HepG2 (cell line): ENCODE results near the gene RIPOR3. TPM values are rescaled to one million over a fixed set of nuclear protein-coding genes. Genes with fewer than 3 reads are reported as not detected.
A peak's percentile ranks its signal among the peaks of the same experiment; 100 is the strongest.

Experiments
- ATAC-seq: fragments of 200-7000 bp; cut with Tn5 transposase; 3 replicates; pipeline ENCODE4 v1.9.1; 2020; ENCODE audit warnings: mild to moderate bottlenecking, moderate library complexity
- BruUV-seq: library from RNA; stranded (reverse); fragments of 400-500 nt; replicated peaks from 2 replicates; lab custom pipeline; 2021; lab: Mats Ljungman, UMichigan
- CTCF ChIA-PET: fragments of 300-600 bp; formaldehyde crosslinking; extraction: SDS; loops from one replicate; lab custom pipeline; 2021; ENCODE audit warnings: low total read pairs, inconsistent platforms, low intra/inter-chr PET ratio; lab: Yijun Ruan, JAX
- POLR2A ChIA-PET: fragments of 350-600 bp; sonication (Branson Sonifier 250); formaldehyde crosslinking; loops from one replicate; lab custom pipeline; 2020; ENCODE audit warnings: antibody characterized with exemption, inconsistent platforms; lab: Yijun Ruan, JAX
- DNase-seq: peaks from one replicate; pipeline ENCODE4 v3.0.0-alpha.2; 2015; ENCODE audit warnings: low spot score
- FAIRE-seq: peaks from 3 replicates; lab custom pipeline; 2011; peaks lifted over from hg19 to GRCh38; lab: Jason Lieb, UNC
- H2AFZ ChIP-seq: one replicate; pipeline ENCODE4 v1.6.1; 2011; ENCODE audit warnings: low read length, inconsistent platforms
- H3K27ac ChIP-seq: fragments of 300-600 bp; 3 replicates; pipeline ENCODE4 v1.8.0; 2011; ENCODE audit warnings: mixed run types, mild to moderate bottlenecking, mixed read lengths, low read length, inconsistent platforms; ENCODE audit not compliant: insufficient read depth; ENCODE audit errors: extremely low read length
- H3K27me3 ChIP-seq, 2 experiments: fragments of 200-600 bp in 1 of 2; 2 replicates in 1 of 2; 3 replicates in 1 of 2; pipeline versions ENCODE4 v1.6.0 to v1.8.0; 2011; ENCODE audit warnings: low read length in 2 of 2, mild to moderate bottlenecking in 2 of 2, moderate library complexity in 2 of 2, inconsistent platforms in 1 of 2; ENCODE audit not compliant: insufficient read depth in 2 of 2, control insufficient read depth in 1 of 2
- H3K36me3 ChIP-seq, 2 experiments: fragments of 200-600 bp in 1 of 2; replicated peaks in 1 of 2; 2 replicates in 1 of 2; 3 replicates in 1 of 2; pipeline versions ENCODE4 v1.5.1 to v1.8.0; 2011; ENCODE audit warnings: low read length in 2 of 2, inconsistent platforms in 1 of 2; ENCODE audit not compliant: insufficient read depth in 2 of 2, control insufficient read depth in 1 of 2
- H3K4me1 ChIP-seq: 2 replicates; pipeline ENCODE4 v1.5.1; 2012; ENCODE audit warnings: low read length, inconsistent platforms; ENCODE audit not compliant: insufficient read depth
- H3K4me2 ChIP-seq: 2 replicates; pipeline ENCODE4 v1.6.0; 2011; ENCODE audit warnings: low read depth, low read length, inconsistent platforms
- H3K4me3 ChIP-seq, 3 experiments: fragments of 200-600 bp in 1 of 3; sonication (generic), shearing (Covaris generic) in 1 of 3; replicated peaks in 1 of 3; 2 replicates each; pipeline ENCODE4 v1.5.1; 2011 to 2016; ENCODE audit warnings: low read length in 3 of 3, inconsistent platforms in 2 of 3, low read depth in 2 of 3, mild to moderate bottlenecking in 2 of 3, control low read depth in 1 of 3, mixed read lengths in 1 of 3; ENCODE audit not compliant: insufficient read depth in 1 of 3
- H3K79me2 ChIP-seq: one replicate; pipeline ENCODE4 v1.6.1; 2011; ENCODE audit warnings: low read length, inconsistent platforms; ENCODE audit not compliant: insufficient read depth
- H3K9ac ChIP-seq: 2 replicates; pipeline ENCODE4 v1.6.0; 2011; ENCODE audit warnings: mild to moderate bottlenecking, low read depth, low read length, inconsistent platforms; ENCODE audit not compliant: insufficient read depth
- H3K9me3 ChIP-seq: 2 replicates; pipeline ENCODE4 v1.5.1; 2012; ENCODE audit warnings: mild to moderate bottlenecking, low read length
- H4K20me1 ChIP-seq: 2 replicates; pipeline ENCODE4 v1.6.0; 2011; ENCODE audit warnings: inconsistent platforms, mild to moderate bottlenecking, low read length, moderate library complexity; ENCODE audit not compliant: insufficient read depth
- FOXO1 ChIP-seq: sonication (generic); formaldehyde crosslinking; IDR thresholded peaks from 2 replicates; pipeline ENCODE4 v1.4.0; 2020; ENCODE audit warnings: missing genetic modification reagents
- HMGXB4 ChIP-seq, 2 experiments: sonication (generic) in 1 of 2; formaldehyde crosslinking in 1 of 2; IDR thresholded peaks; 2 replicates each; pipeline versions ENCODE4 v1.4.0 to v1.6.1; 2018 to 2020; ENCODE audit warnings: missing genetic modification reagents in 2 of 2, borderline replicate concordance in 1 of 2, low read depth in 1 of 2, mild to moderate bottlenecking in 1 of 2, missing biosample characterization in 1 of 2
- MED1 ChIP-seq: sonication (generic); formaldehyde crosslinking; IDR thresholded peaks from 2 replicates; pipeline ENCODE4 v1.4.0; 2020; ENCODE audit warnings: missing genetic modification reagents
- NCOA1 ChIP-seq: sonication (generic); formaldehyde crosslinking; IDR thresholded peaks from 2 replicates; pipeline ENCODE4 v1.9.0; 2021; ENCODE audit warnings: missing genetic modification reagents
- RXRA ChIP-seq: sonication (generic); formaldehyde crosslinking; IDR thresholded peaks from 2 replicates; pipeline ENCODE4 v1.5.1; 2020; ENCODE audit warnings: missing genetic modification reagents
- STAG1 ChIP-seq: sonication (generic); formaldehyde crosslinking; IDR thresholded peaks from 2 replicates; pipeline ENCODE4 v1.4.0; 2020; ENCODE audit warnings: missing genetic modification reagents
- TAF1 ChIP-seq: sonication (generic); formaldehyde crosslinking; IDR thresholded peaks from 2 replicates; pipeline ENCODE4 v1.4.0; 2020; ENCODE audit warnings: missing genetic modification reagents
- ZBTB1 ChIP-seq: sonication (generic); formaldehyde crosslinking; IDR thresholded peaks from 2 replicates; pipeline ENCODE4 v1.4.0; 2020; ENCODE audit warnings: missing genetic modification reagents, borderline replicate concordance
- ZBTB20 ChIP-seq: sonication (generic); formaldehyde crosslinking; IDR thresholded peaks from 2 replicates; pipeline ENCODE4 v1.8.1; 2023; ENCODE audit warnings: missing genetic modification reagents, low read depth, mild to moderate bottlenecking, borderline replicate concordance
- ZBTB37 ChIP-seq: sonication (generic); formaldehyde crosslinking; IDR thresholded peaks from 2 replicates; pipeline ENCODE4 v1.4.0; 2020; ENCODE audit warnings: mild to moderate bottlenecking, missing genetic modification reagents
- ZFP90 ChIP-seq: sonication (generic); formaldehyde crosslinking; IDR thresholded peaks from 2 replicates; pipeline ENCODE4 v1.8.0; 2022; ENCODE audit warnings: missing genetic modification reagents, mild to moderate bottlenecking, inconsistent platforms, borderline replicate concordance
- ZNF180 ChIP-seq: sonication (generic); formaldehyde crosslinking; IDR thresholded peaks from 2 replicates; pipeline ENCODE4 v1.4.0; 2020; ENCODE audit warnings: low read depth, missing genetic modification reagents, borderline replicate concordance
- ZNF235 ChIP-seq: sonication (generic); formaldehyde crosslinking; IDR thresholded peaks from 2 replicates; pipeline ENCODE4 v1.8.1; 2023; ENCODE audit warnings: mild to moderate bottlenecking, missing genetic modification reagents, borderline replicate concordance
- ZNF510 ChIP-seq: sonication (generic); formaldehyde crosslinking; IDR thresholded peaks from 2 replicates; pipeline ENCODE4 v1.4.0; 2020; ENCODE audit warnings: low read depth, mild to moderate bottlenecking, missing genetic modification reagents
- ZNF530 ChIP-seq: sonication (generic); formaldehyde crosslinking; IDR thresholded peaks from 2 replicates; pipeline ENCODE4 v1.5.0; 2020; ENCODE audit warnings: low read depth, mild to moderate bottlenecking, missing genetic modification reagents
- ZNF543 ChIP-seq: sonication (generic); formaldehyde crosslinking; IDR thresholded peaks from 2 replicates; pipeline ENCODE4 v1.4.0; 2020; ENCODE audit warnings: mild to moderate bottlenecking, missing genetic modification reagents
- ZNF564 ChIP-seq: sonication (generic); formaldehyde crosslinking; IDR thresholded peaks from 2 replicates; pipeline ENCODE4 v1.8.1; 2023; ENCODE audit warnings: mild to moderate bottlenecking, missing genetic modification reagents
- WGBS: methylation state at CpG from one replicate; pipeline ENCODE4 v1.1.6; 2017; ENCODE audit warnings: low lambda C conversion rate; 5-methylcytosine and 5-hydroxymethylcytosine counted together
- in situ Hi-C: cut with HindIII; loops from 2 replicates; pipeline ENCODE4 v1.10.0; 2017; ENCODE audit warnings: low pct_unique_long_range_greater_than_20kb; ENCODE audit not compliant: extremely low pct_ligation_motif_present
- intact Hi-C: fragments of 100-400 bp; cut with micrococcal nuclease; formaldehyde crosslinking; loops from one replicate; pipeline ENCODE4 v1.10.0; 2022; ENCODE audit not compliant: unreplicated experiment
- polyA plus RNA-seq, 8 experiments: library from polyadenylated mRNA; depleted of rRNA in 3 of 8; stranded (reverse) in 7 of 8; unstranded in 1 of 8; fragments of >200 nt; fragmentation: Illumina TruSeq in 4 of 8; extraction: Trizol in 4 of 8; gene quantifications; 2 replicates each; pipeline versions ENCODE4 v1.2.1 to v1.2.3, GENCODE V29; 2011 to 2016; ENCODE audit warnings: low read depth in 4 of 8, missing spikeins in 1 of 8, mixed read lengths in 1 of 8; ENCODE audit not compliant: insufficient read depth in 1 of 8
- total RNA-seq, 5 experiments: library from RNA; depleted of rRNA; stranded (reverse); fragments of >200 nt; fragmentation: Illumina TruSeq; extraction: Trizol; gene quantifications; 2 replicates each; pipeline ENCODE4 v1.2.3, GENCODE V29; 2016; ENCODE audit warnings: low read depth in 1 of 5

RIPOR3 gene
- total and polyA plus RNA-seq, 2 of the 13 experiments (the other 11 are each of a cell fraction or from before 2014, with no cell fraction given), result 0.18 TPM; not detected in 1

- TF ChIP-seq HMGXB4 (CRISPR knock-in tag; IDR thresholded peaks at IDR 0.05; ENCODE audit: borderline replicate concordance in 1 of 2, low read depth in 1 of 2) (0 out of 4 replicates have a peak, but pooled peaks of 1 of the 2 experiments have one; percentile 7), ZBTB37 (CRISPR knock-in tag) (no peak), ZNF543 (CRISPR knock-in tag) (0 out of 2 replicates have a peak, but pooled peaks have one; percentile 29), ZNF530 (CRISPR knock-in tag) (no peak), ZNF510 (CRISPR knock-in tag) (0 out of 2 replicates have a peak, but pooled peaks have one; percentile 39), STAG1 (CRISPR knock-in tag) (peak; percentile 2; the same call in 1 of the 2 replicates)
- TF ChIP-seq, all 625 proteins: peak for 10
Measured at GRCh38 chr20:50674138-50674825, 17.1 kb downstream of the RIPOR3 start (continued).

DNA sequence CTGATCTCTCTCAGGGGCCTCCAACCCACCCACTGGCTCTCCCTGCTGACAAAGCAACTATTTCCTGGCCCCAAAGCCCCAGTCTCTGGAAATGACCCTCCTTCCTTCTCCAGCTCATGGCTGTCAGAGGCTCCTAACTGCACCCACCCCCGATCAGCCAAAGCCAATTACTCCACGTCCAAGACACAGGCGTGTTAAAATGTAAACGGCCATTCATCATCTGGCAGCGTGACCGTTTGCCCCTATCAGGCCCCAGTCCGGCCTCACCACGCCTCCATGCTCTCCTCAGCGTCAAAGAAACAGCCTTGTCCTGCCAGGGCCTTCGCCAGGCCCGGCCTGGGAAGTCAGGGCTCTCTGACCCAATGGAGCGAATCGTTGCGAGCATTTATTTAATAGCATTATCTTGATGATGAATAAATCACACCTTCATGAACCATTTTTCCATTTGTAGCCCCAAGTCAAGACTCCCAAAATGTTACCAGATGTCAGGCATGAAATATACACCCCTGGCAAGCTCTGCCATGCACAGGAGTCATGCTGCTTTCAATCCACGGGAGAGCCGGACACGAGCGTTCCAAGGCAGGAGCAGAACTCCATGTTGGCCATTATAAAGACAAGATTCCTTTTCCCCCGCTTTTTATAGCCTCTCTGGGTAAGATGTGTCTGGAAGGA, 17.7 kb downstream of the RIPOR3 start:
- POLR2A ChIA-PET, result interaction anchor here (0.8 to 1.6 kb wide), 2 partner anchors 12 to 71 kb away, joined by 3 to 5 read pairs; no protein-coding TSS in a partner anchor
- TF ChIP-seq MED1 (CRISPR knock-in tag), result no peak
- TF ChIP-seq ZFP90 (CRISPR knock-in tag), result peak; percentile 21; the same call in 1 of the 2 replicates
- no peak for TF ChIP-seq ZNF564 (CRISPR knock-in tag)
- no peak for TF ChIP-seq ZNF235 (CRISPR knock-in tag)
- no peak for TF ChIP-seq NCOA1 (CRISPR knock-in tag)
- TF ChIP-seq RXRA (CRISPR knock-in tag), result peak; percentile 26; the same call in 1 of the 2 replicates
- no peak for TF ChIP-seq ZNF180 (CRISPR knock-in tag)
- no peak for TF ChIP-seq TAF1 (CRISPR knock-in tag)
- TF ChIP-seq ZBTB20 (CRISPR knock-in tag), result no peak; the same call in 1 of the 2 replicates
- TF ChIP-seq ZBTB1 (CRISPR knock-in tag), result no peak
- no peak for TF ChIP-seq FOXO1 (CRISPR knock-in tag)

More for the DNA sequence above, 17.7 kb downstream of the RIPOR3 start:
- in situ Hi-C loops (no loop called here), intact Hi-C loops (no loop called here)
- H2AFZ ChIP-seq, result no peak overlapping the region
- CTCF ChIA-PET, result no interaction called here
- no peaks in the 10 kb centered on the region for H3K9me3 ChIP-seq
- H4K20me1 ChIP-seq, result no peaks in the 10 kb centered on the region
- no peak overlapping the region for H3K27ac ChIP-seq
- H3K79me2 ChIP-seq, result no peaks in the 10 kb centered on the region
- peak; percentile 62 for DNase-seq
- WGBS, result 36% methylated on average over 19 of the region's 19 CpGs
- peak overlapping the region in 1 of 3 experiments; percentile 27; a peak in 1 of 6 replicates for H3K4me3 ChIP-seq
- peak; percentile 34 for ATAC-seq
- H3K27me3 ChIP-seq, result no peaks in the 10 kb centered on the region
- no peak overlapping the region for H3K9ac ChIP-seq
- no TSS peak for BruUV-seq
- H3K36me3 ChIP-seq, result no peaks in the 10 kb centered on the region
- peaks cover 81% of the 10 kb centered on the region for H3K4me1 ChIP-seq
- peak overlapping the region; percentile 61 for H3K4me2 ChIP-seq
- FAIRE-seq, result peak; percentile 23
